GM21526 (cell line): ENCODE results near the gene MST1.

Source experiments
- ATAC-seq: cut with Tn5 transposase; IDR thresholded peaks from one replicate; pipeline ENCODE4 v1.9.1; 2021; ENCODE audit warnings: moderate library complexity; ENCODE audit not compliant: unreplicated experiment, low FRiP score

MST1 gene

GRCh38 chr3:49659756-49660155 lies 29.5 kb downstream of the MST1 start:
- ATAC-seq: no peak

GRCh38 chr3:49658711-49659110 lies 30.6 kb downstream of the MST1 start:
- ATAC-seq: no peak

GRCh38 chr3:49657208-49657915 lies 31.9 kb downstream of the MST1 start:
- ATAC-seq: no peak

- ATAC-seq: no peak
These were observed 32.6 kb downstream of the MST1 start for GRCh38 chr3:49656541-49657112.

GRCh38 chr3:49655731-49656285 lies 33.5 kb downstream of the MST1 start:
- ATAC-seq: no peak

- ATAC-seq: no peak
These were observed 34.2 kb downstream of the MST1 start for GRCh38 chr3:49654955-49655556.

- ATAC-seq: no peak
These were observed 35.0 kb downstream of the MST1 start for GRCh38 chr3:49654176-49654825.

GRCh38 chr3:49653621-49654020 lies 35.7 kb downstream of the MST1 start:
- no peak for ATAC-seq

GRCh38 chr3:49652903-49653415 lies 36.3 kb downstream of the MST1 start:
- no peak for ATAC-seq

- no peak for ATAC-seq
These were observed 36.9 kb downstream of the MST1 start for GRCh38 chr3:49652218-49652902.

GRCh38 chr3:49650637-49651036 lies 38.6 kb downstream of the MST1 start:
- no peak for ATAC-seq

GRCh38 chr3:49650177-49650576 lies 39.1 kb downstream of the MST1 start:
- ATAC-seq: no peak

GRCh38 chr3:49649576-49649975 lies 39.7 kb downstream of the MST1 start:
- no peak for ATAC-seq

GRCh38 chr3:49648354-49649019 lies 40.8 kb downstream of the MST1 start:
- no peak for ATAC-seq

- no peak for ATAC-seq
These were observed 41.5 kb downstream of the MST1 start for GRCh38 chr3:49647741-49648140.

GRCh38 chr3:49646236-49646635 lies 43.0 kb downstream of the MST1 start:
- no peak for ATAC-seq

GRCh38 chr3:49644684-49645083 lies 44.6 kb downstream of the MST1 start:
- ATAC-seq: no peak

GRCh38 chr3:49642708-49643145 lies 46.5 kb downstream of the MST1 start:
- ATAC-seq: no peak

- ATAC-seq: no peak
These were observed 47.2 kb downstream of the MST1 start for GRCh38 chr3:49641921-49642707.
